OCI-LY1 (cell line): ENCODE measurements around the gene WIPF1.
A peak's percentile ranks its signal among the peaks of the same experiment; 100 is the strongest.

Source experiments
- H2AFZ ChIP-seq: fragments of 200-600 bp; sonication (generic), shearing (Covaris generic); 2 replicates; pipeline ENCODE4 v1.6.0; 2014; ENCODE audit warnings: antibody characterized with exemption, mild to moderate bottlenecking, low read length
- H3F3A ChIP-seq: fragments of 200-600 bp; sonication (generic), shearing (Covaris generic); 2 replicates; pipeline ENCODE4 v1.6.0; 2014; ENCODE audit warnings: mild to moderate bottlenecking, antibody characterized with exemption, low read length, moderate library complexity; ENCODE audit not compliant: insufficient read depth
- H3K27ac ChIP-seq: fragments of 200-600 bp; sonication (generic); 2 replicates; pipeline ENCODE4 v1.5.1; 2014; ENCODE audit warnings: low read length, mixed run types, mild to moderate bottlenecking, low read depth; ENCODE audit not compliant: poor library complexity, severe bottlenecking
- H3K27me3 ChIP-seq: fragments of 200-600 bp; sonication (generic); 2 replicates; pipeline ENCODE4 v1.6.0; 2014; ENCODE audit warnings: antibody characterized with exemption, mild to moderate bottlenecking, low read length, moderate library complexity; ENCODE audit not compliant: insufficient read depth
- H3K36me3 ChIP-seq: fragments of 200-600 bp; sonication (generic); 2 replicates; pipeline ENCODE4 v1.6.1; 2014; ENCODE audit warnings: mild to moderate bottlenecking, antibody characterized with exemption, low read length, moderate library complexity, mixed read lengths; ENCODE audit not compliant: insufficient read depth
- H3K4me1 ChIP-seq: fragments of 200-600 bp; sonication (generic); 2 replicates; pipeline ENCODE4 v1.5.1; 2014; ENCODE audit warnings: mild to moderate bottlenecking, low read length, moderate library complexity; ENCODE audit not compliant: insufficient read depth, severe bottlenecking
- H3K4me2 ChIP-seq: fragments of 200-600 bp; sonication (generic), shearing (Covaris generic); 2 replicates; pipeline ENCODE4 v1.6.1; 2014; ENCODE audit warnings: low read length
- H3K4me3 ChIP-seq: fragments of 200-600 bp; sonication (generic); 2 replicates; pipeline ENCODE4 v1.5.1; 2014; ENCODE audit warnings: low read length, low read depth, mild to moderate bottlenecking, mixed read lengths; ENCODE audit not compliant: poor library complexity, severe bottlenecking
- H3K79me2 ChIP-seq: fragments of 200-600 bp; shearing (Covaris generic); 2 replicates; pipeline ENCODE4 v1.6.1; 2016; ENCODE audit warnings: mixed run types, low read length, mixed read lengths; ENCODE audit not compliant: insufficient read depth
- H3K9ac ChIP-seq: fragments of 200-600 bp; sonication (generic), shearing (Covaris generic); 2 replicates; pipeline ENCODE4 v1.6.1; 2014; ENCODE audit warnings: mild to moderate bottlenecking, low read length, mixed read lengths
- H3K9me2 ChIP-seq: fragments of 200-600 bp; sonication (generic), shearing (Covaris generic); 2 replicates; pipeline ENCODE4 v1.6.1; 2014; ENCODE audit warnings: low read depth, mild to moderate bottlenecking, low read length, mixed read lengths
- H3K9me3 ChIP-seq: fragments of 200-600 bp; shearing (Covaris generic); 2 replicates; pipeline ENCODE4 v1.6.1; 2014; ENCODE audit warnings: low read length, mixed read lengths
- H4K20me1 ChIP-seq: fragments of 200-600 bp; sonication (generic), shearing (Covaris generic); 2 replicates; pipeline ENCODE4 v1.6.0; 2016; ENCODE audit warnings: mild to moderate bottlenecking, low read length; ENCODE audit not compliant: insufficient read depth
- CTCF ChIP-seq: fragments of 200-600 bp; sonication (generic), shearing (Covaris generic); IDR thresholded peaks from 2 replicates; pipeline ENCODE4 v1.5.1; 2017; ENCODE audit warnings: mild to moderate bottlenecking, antibody characterized with exemption, low read length, moderate library complexity, mixed read lengths
- EZH2 ChIP-seq: fragments of 200-600 bp; sonication (generic), shearing (Covaris generic); IDR thresholded peaks from 2 replicates; pipeline ENCODE4 v1.8.0; 2017; ENCODE audit warnings: borderline replicate concordance, mixed run types, mild to moderate bottlenecking, antibody characterized with exemption, low read length, moderate library complexity, mixed read lengths

The WIPF1 gene

DNA sequence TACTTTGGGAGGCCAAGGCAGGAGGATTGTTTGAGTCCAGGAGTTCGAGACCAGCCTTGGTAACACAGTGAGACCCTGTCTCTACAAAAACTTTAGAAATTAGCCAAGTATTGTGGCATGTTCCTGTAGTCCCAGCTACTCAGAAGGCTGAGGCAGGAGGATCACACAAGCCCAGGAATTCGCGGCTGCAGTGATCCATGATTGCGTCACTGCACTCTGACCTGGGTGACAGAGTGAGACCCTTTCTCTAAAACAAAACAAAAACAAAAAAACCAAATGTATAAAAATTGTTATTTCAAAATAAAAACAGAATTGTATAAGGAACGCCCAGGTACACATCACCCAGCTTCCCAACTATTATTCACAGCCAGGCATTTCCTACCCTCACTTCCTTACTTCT, 56.7 kb downstream of the WIPF1 start:
- H3K9ac ChIP-seq = no peak overlapping the region

DNA sequence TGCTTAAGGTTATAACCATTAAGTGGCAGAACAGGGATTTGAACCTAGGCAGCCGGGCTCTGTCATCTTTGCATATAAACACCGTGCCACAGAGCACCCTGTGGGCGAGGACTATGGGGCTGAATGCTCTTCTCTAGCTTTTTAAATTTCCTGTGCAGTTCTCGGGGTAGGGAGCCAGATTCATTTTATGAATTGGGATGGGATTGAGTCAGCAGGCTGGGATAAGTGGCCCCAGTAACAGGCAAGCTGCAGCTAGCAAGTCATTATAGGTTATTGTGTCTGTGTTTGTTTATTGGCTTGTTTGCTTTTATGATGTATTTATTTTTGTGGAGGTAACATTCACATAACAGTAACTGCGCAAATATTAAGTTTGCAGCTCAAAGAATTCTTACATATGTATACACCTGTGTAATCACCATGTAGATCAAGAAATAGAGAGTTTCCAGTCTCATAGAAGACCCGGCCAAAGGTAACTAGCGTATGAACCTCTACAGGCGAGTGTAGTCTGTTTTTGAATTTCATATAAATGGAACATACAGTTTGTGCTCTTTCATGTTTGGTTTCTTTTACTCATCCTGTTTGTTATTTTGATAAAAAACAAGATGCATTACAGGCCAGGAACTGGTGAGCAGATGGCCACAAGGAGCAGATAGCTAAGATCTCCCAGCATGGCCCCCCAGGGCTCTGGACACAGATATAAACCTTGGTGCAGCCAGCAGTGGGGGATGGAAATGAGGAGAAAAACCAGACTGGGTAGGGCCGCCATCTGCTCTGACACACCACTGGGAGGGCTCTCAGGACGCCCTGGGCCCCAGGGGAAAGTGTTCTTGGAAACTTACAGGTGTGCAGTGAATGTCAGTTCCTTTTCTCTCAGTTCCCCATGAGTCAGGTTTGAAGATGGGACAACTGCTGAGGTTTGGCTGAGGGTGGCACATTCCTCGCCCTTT, 61.6 kb downstream of the WIPF1 start:
- H3K9me2 ChIP-seq = no peaks in the 10 kb centered on the region
- peaks cover 29% of the 10 kb centered on the region for H3K4me1 ChIP-seq
- no peaks in the 10 kb centered on the region for H3K79me2 ChIP-seq
- H3K4me2 ChIP-seq = peak overlapping the region; percentile 22
- no peak overlapping the region for H3K9ac ChIP-seq
- H3F3A ChIP-seq = no peaks in the 10 kb centered on the region
- H3K27ac ChIP-seq = peak overlapping the region; percentile 56
- no peaks in the 10 kb centered on the region for H3K9me3 ChIP-seq
- H2AFZ ChIP-seq = no peak overlapping the region
- no peaks in the 10 kb centered on the region for H3K36me3 ChIP-seq
- no peak overlapping the region for H3K4me3 ChIP-seq
- no peak for TF ChIP-seq CTCF
- TF ChIP-seq EZH2 = no peak
- no peaks in the 10 kb centered on the region for H3K27me3 ChIP-seq
- no peaks in the 10 kb centered on the region for H4K20me1 ChIP-seq

More for the DNA sequence above, 56.7 kb downstream of the WIPF1 start:
- Histone ChIP-seq H3K27me3 (no peaks in the 10 kb centered on the region), H3K4me2 (no peak overlapping the region), H2AFZ (no peak overlapping the region), H3K27ac (no peak overlapping the region), H3K4me1 (peaks cover 9% of the 10 kb centered on the region), H3F3A (no peaks in the 10 kb centered on the region), H3K36me3 (no peaks in the 10 kb centered on the region), H4K20me1 (no peaks in the 10 kb centered on the region), H3K4me3 (no peak overlapping the region), H3K79me2 (no peaks in the 10 kb centered on the region), H3K9me3 (no peaks in the 10 kb centered on the region), H3K9me2 (no peaks in the 10 kb centered on the region)
- no peak for TF ChIP-seq CTCF
- no peak for TF ChIP-seq EZH2

DNA sequence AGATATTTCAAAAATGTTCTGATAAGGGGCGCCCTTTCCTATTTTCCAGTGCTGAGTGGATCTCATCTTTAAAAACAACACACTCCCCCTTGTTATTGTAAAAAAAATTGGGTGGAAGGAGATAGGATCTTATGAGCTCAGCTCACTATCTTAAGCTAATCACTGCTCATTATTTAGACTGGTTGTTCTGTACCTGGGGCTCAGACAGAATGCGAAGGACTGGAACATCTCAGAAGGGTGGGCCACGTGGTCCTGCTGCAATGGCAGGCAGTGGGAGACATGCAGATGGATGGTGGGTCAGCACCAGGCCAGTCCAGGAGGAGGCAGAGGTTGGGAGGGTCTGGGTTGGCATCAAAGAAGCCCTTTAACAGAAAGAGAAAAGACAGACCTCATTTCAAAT, 62.5 kb downstream of the WIPF1 start:
- H3K27me3 ChIP-seq = no peaks in the 10 kb centered on the region
- H4K20me1 ChIP-seq = no peaks in the 10 kb centered on the region
- no peaks in the 10 kb centered on the region for H3K36me3 ChIP-seq
- peak overlapping the region; percentile 56 for H3K27ac ChIP-seq
- no peaks in the 10 kb centered on the region for H3K9me3 ChIP-seq
- TF ChIP-seq CTCF (no peak), EZH2 (no peak)
- H3K79me2 ChIP-seq = no peaks in the 10 kb centered on the region
- no peak overlapping the region; the same call in 1 of the 2 replicates for H3K4me2 ChIP-seq
- H3F3A ChIP-seq = no peaks in the 10 kb centered on the region
- peaks cover 35% of the 10 kb centered on the region for H3K4me1 ChIP-seq
- no peak overlapping the region for H3K9ac ChIP-seq
- no peaks in the 10 kb centered on the region for H3K9me2 ChIP-seq
- H3K4me3 ChIP-seq = no peak overlapping the region
- no peak overlapping the region for H2AFZ ChIP-seq
